ENCODE results near the gene PUS7. TPM values are rescaled to one million over a fixed set of nuclear protein-coding genes. Genes with fewer than 3 reads are reported as not detected.

The PUS7 gene
- total RNA-seq, 1 experiment from 2014 or later = 39.0 TPM

- Histone ChIP-seq H3K9me3 (ENCODE audit: control insufficient read depth in 1 of 2, insufficient read depth in 1 of 2, low read depth in 1 of 2, low read length in 2 of 2) (no peaks in the 10 kb centered on the region), H3K27ac (ENCODE audit: low read depth, low read length) (peak overlapping the region; percentile 77), H3K9me2 (ENCODE audit: insufficient read depth) (no peaks in the 10 kb centered on the region), H2AFZ (ENCODE audit: low read depth, low read length, poor library complexity, severe bottlenecking) (no peak overlapping the region), H3K27me3 (ENCODE audit: insufficient read depth, low read length) (no peaks in the 10 kb centered on the region), H3K79me2 (ENCODE audit: insufficient read depth, low read length) (peaks cover 37% of the 10 kb centered on the region), H3K9ac (ENCODE audit: low read length) (peak overlapping the region; percentile 91), H3K36me3 (ENCODE audit: control insufficient read depth in 1 of 2, insufficient read depth in 2 of 2, low read length in 2 of 2) (peaks cover 5 to 11% of the 10 kb centered on the region in 2 experiments; a peak in 2 of 4 replicates), H3K4me2 (ENCODE audit: low read length) (peak overlapping the region; percentile 89), H4K20me1 (ENCODE audit: insufficient read depth) (no peaks in the 10 kb centered on the region), H3K4me3 (replicated peaks in 1 of 2; ENCODE audit: low read depth in 1 of 2, low read length in 2 of 2) (peak overlapping the region; percentile 94 to 98), H3K4me1 (ENCODE audit: control insufficient read depth in 1 of 2, insufficient read depth in 2 of 2, low read length in 2 of 2) (peaks cover 7 to 14% of the 10 kb centered on the region in 2 experiments; a peak in 3 of 4 replicates)
- RAD21 ChIA-PET (ENCODE audit: low non-redundant PET in 1 of 2, low total read pairs in 2 of 2, uncharacterized antibody in 2 of 2, unreplicated experiment in 2 of 2) = interaction anchor here in 1 of 2 experiments (1.3 kb wide), 1 partner anchor 47 kb away, joined by 3 read pairs; no protein-coding TSS in a partner anchor
- DNase-seq (ENCODE audit: low read depth, low spot score) (no peak), ATAC-seq (no peak)
- BruUV-seq (replicated peaks) = TSS peak; percentile 77
- CTCF ChIA-PET = interaction anchor here (1.4 kb wide), 1 partner anchor 47 kb away, joined by 5 read pairs; no protein-coding TSS in a partner anchor
- intact Hi-C loops (cut with micrococcal nuclease) = no loop called here
- POLR2A ChIA-PET = interaction anchor here (1.1 kb wide), 1 partner anchor 14 kb away, joined by 3 read pairs; no protein-coding TSS in a partner anchor
- TF ChIP-seq MAX (IDR thresholded peaks at IDR 0.05) (0 out of 2 replicates have a peak, but pooled peaks have one; percentile 5), POLR2AphosphoS5 (IDR thresholded peaks at IDR 0.05; ENCODE audit: low read depth, low read length) (no peak), SRF (IDR thresholded peaks at IDR 0.05; ENCODE audit: low read depth) (0 out of 2 replicates have a peak, but pooled peaks have one; percentile 6)
These were observed 10.8 kb upstream of the PUS7 start for GRCh38 chr7:105532709-105533460.

GRCh38 chr7:105531792-105532671 is 10.0 kb upstream of the PUS7 start, which contains the start of gene RINT1:
RINT1 (plus strand) TSS chr7:105532201; CDS start chr7:105532316, 115 bp downstream.
- ChIA-PET CTCF (interaction anchor here (1.1 to 1.4 kb wide), 3 partner anchors 13 to 102 kb away, joined by 3 to 5 read pairs (median 4); no protein-coding TSS in a partner anchor), POLR2A (interaction anchor here (0.5 to 1.2 kb wide), 6 partner anchors 8 to 495 kb away, joined by 3 to 5 read pairs (median 3); no protein-coding TSS in a partner anchor), RAD21 (ENCODE audit: low non-redundant PET in 1 of 2, low total read pairs in 2 of 2, uncharacterized antibody in 2 of 2, unreplicated experiment in 2 of 2) (interaction anchor here in 1 of 2 experiments (1.3 kb wide), 1 partner anchor 48 kb away, joined by 3 read pairs; no protein-coding TSS in a partner anchor)
- Histone ChIP-seq H2AFZ (ENCODE audit: low read depth, low read length, poor library complexity, severe bottlenecking) (peak within 1 kb of the TSS; percentile 90), H3K9me3 (ENCODE audit: control insufficient read depth in 1 of 2, insufficient read depth in 1 of 2, low read depth in 1 of 2, low read length in 2 of 2) (no peaks in the 10 kb centered on the region), H3K79me2 (ENCODE audit: insufficient read depth, low read length) (peaks cover 37% of the 10 kb centered on the region), H4K20me1 (ENCODE audit: insufficient read depth) (no peaks in the 10 kb centered on the region), H3K9me2 (ENCODE audit: insufficient read depth) (no peaks in the 10 kb centered on the region), H3K27me3 (ENCODE audit: insufficient read depth, low read length) (no peaks in the 10 kb centered on the region), H3K4me2 (ENCODE audit: low read length) (peak within 1 kb of the TSS; percentile 89), H3K36me3 (ENCODE audit: control insufficient read depth in 1 of 2, insufficient read depth in 2 of 2, low read length in 2 of 2) (peaks cover 0 to 11% of the 10 kb centered on the region in 2 experiments; a peak in 1 of 4 replicates), H3K4me3 (replicated peaks in 1 of 2; ENCODE audit: low read depth in 1 of 2, low read length in 2 of 2) (peak within 1 kb of the TSS; percentile 94 to 98), H3K27ac (ENCODE audit: low read depth, low read length) (peak within 1 kb of the TSS; percentile 77), H3K4me1 (ENCODE audit: control insufficient read depth in 1 of 2, insufficient read depth in 2 of 2, low read length in 2 of 2) (peaks cover 7 to 14% of the 10 kb centered on the region in 2 experiments; a peak in 3 of 4 replicates), H3K9ac (ENCODE audit: low read length) (peak within 1 kb of the TSS; percentile 91)
- no TSS peak for BruUV-seq (replicated peaks)
- ATAC-seq = peak; percentile 99
- intact Hi-C loops (cut with micrococcal nuclease) = no loop called here
- peak; percentile 82 for DNase-seq (ENCODE audit: low read depth, low spot score)
- TF ChIP-seq SP1 (IDR thresholded peaks at IDR 0.05; ENCODE audit: low read depth) (no peak; the same call in 1 of the 2 replicates), SRF (IDR thresholded peaks at IDR 0.05; ENCODE audit: low read depth) (peak; percentile 30; the same call in 1 of the 2 replicates), ATF3 (IDR thresholded peaks at IDR 0.05) (no peak), JUND (IDR thresholded peaks at IDR 0.05) (no peak; the same call in 1 of the 2 replicates), YY1 (IDR thresholded peaks at IDR 0.05; ENCODE audit: extremely low read depth, insufficient replicate concordance, low read depth, low read length) (peak; percentile 61), EGR1 (IDR thresholded peaks at IDR 0.05; ENCODE audit: low read depth) (no peak), REST (IDR thresholded peaks at IDR 0.05; ENCODE audit: low read depth) (no peak)

Data from HCT116 (cell line).